ENCODE results near the gene GATAD2A.
A peak's percentile ranks its signal among the peaks of the same experiment; 100 is the strongest.
"Not testable (repeated sequence)": the region's sequence is repeated elsewhere in the genome, so short reads cannot be mapped to it uniquely, and the experiment has no call there.

GATAD2A gene, protein sequence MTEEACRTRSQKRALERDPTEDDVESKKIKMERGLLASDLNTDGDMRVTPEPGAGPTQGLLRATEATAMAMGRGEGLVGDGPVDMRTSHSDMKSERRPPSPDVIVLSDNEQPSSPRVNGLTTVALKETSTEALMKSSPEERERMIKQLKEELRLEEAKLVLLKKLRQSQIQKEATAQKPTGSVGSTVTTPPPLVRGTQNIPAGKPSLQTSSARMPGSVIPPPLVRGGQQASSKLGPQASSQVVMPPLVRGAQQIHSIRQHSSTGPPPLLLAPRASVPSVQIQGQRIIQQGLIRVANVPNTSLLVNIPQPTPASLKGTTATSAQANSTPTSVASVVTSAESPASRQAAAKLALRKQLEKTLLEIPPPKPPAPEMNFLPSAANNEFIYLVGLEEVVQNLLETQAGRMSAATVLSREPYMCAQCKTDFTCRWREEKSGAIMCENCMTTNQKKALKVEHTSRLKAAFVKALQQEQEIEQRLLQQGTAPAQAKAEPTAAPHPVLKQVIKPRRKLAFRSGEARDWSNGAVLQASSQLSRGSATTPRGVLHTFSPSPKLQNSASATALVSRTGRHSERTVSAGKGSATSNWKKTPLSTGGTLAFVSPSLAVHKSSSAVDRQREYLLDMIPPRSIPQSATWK

DNA sequence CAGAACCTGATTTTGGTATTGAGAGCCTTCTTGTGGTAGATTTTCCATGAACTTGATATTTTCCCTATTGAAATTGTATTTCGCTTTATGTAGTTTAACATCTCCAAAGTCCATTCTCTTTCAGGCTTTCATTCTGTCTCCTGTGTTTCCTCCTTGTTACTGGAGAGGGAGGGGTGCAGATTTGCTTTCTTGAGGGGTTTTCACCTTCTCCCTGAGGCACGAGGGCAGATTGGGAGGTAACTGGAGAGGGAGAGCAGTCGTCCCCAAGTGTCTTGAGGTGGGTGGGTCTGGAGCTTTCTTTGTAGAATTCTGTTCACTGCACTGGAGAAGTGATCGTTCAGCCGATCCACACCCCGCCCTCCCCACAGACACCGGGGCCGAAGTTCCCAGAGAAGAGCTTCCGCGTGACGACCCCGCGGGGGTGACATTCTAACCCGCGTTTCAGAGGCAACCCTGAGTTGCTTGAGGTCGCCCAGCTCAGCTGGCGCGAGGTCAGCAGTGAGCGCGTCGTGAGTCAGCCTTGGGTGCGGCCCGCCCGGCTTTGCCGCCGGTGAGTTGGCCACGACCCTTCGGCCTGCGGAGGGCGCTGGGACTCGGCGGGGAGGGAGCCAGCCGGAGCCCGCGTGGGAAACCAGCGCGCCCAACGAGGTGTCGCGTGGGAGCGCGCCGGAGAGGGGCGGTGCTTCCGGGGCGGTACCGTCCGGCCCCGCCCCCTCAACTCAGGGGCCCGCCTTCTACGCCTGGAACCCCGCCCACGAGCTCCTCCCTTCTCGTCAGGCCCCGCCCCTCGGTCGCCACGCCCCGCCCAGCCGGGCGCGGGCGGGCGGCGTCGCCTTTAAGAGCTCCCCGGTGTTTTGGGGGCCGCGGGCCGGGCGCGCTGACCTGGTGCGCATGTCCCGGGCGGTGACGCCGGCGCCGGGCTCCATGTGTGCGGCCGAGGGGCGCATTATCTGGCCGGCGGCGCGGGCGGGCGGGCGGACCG is at the start of gene GATAD2A:
TSS of gene GATAD2A (plus strand) at position 797 of the 982 bp plus-strand sequence. CDS start 59,671 bp downstream, outside the sequence.
- DNase-seq, result peak; percentile 95

DNA sequence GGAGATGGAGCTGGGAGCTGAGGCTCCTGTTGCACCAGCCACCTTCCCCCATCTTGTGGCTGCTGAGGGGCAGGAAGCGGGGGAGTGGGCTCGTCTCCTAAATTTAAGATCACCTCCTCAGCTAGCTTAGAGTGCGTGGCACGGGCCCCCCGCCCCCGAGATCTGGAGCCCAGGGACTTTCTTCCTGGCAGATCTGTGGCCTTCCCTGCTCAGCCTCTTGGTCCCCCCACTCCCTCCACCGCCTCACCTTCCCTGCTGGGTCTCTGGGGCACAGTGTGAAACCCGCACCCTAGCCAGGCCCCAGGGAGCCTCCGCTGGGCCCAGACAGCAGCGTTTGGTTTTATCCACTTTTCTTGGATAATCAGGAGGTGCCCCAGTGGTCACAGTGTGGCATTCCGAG is 49.0 kb upstream of the GATAD2A start:
- DNase-seq (no peak), ATAC-seq (no peak)

More for the DNA sequence above, at the start of gene GATAD2A:
- ATAC-seq, result peak; percentile 79

DNA sequence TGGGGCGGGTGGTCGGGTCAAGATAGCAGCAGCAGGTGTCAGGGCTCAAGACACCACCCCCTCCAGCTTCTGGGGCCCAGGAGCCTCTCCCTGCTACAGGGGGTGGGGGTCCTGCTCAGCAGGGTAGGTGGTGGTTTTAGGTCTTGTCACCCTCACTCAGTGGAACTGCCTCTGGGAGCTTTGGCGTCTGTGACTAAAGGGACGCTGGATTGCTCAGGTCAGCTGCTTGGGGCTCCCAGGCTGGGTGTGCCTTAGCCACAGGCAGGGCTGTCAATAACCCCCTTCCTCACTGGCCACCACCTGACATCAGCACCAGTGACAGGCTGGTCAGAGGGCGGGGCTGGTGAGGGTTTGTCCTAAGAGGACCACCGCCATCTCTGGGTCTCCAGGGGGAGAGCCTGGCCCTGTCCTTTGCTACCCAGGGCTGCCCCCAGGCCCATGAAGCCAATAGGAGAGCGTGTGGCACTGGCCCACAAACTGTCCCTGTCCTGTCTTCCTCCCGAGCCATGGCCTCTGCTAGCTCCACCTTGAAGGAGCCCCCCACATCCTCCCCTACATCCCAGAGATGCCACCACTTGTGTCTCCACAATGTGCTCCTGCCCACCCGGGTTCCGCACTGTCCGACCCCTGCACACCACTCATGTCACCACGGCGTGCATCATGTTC is 48.4 kb upstream of the GATAD2A start:
- DNase-seq, result no peak
- no peak for ATAC-seq

DNA sequence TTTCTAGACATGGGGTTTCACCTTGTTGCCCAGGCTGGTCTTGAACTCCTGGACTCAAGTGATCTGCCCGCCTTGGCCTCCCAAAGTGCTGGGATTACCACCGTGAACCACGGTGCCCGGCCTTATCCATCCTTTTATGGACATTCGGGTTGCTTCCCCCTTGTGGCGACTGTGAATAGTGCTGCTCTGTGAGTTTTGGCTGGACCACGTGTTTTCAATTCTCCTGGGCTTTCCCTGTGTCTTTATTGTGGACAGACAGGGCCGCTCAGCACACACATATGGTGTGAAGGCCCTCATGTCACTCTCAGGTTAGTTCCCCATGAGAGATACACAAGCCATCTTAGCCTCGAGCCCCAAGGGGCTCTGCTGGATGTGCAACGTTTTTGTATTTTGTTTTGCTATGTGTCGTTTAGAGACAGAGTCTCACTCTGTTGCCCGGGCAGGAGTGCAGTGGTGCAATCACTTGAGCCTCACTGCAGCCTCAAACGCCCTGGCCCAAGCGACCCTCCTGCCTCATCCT is 44.3 kb upstream of the GATAD2A start:
- DNase-seq, result peak; percentile 81
- peak; percentile 73 for ATAC-seq

DNA sequence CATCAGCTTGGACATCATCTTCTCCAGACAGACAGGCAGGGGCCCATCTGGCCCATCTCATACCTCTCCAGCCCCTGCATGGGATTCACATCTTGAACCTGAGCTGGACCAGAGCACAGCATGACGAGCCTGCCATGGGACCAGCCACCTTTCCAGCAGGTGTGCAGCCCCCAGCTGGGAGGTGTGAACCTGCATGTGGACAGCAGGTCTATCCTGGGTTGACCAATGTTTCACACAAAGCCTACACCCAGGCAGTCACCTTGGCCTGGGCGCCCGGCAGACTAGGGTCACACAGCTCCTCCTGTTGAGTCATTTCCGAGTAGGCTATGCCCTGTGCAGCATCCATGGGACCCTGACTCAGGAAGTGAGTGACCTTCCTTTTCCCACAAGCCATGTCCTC is 43.4 kb upstream of the GATAD2A start:
- no peak for ATAC-seq

DNA sequence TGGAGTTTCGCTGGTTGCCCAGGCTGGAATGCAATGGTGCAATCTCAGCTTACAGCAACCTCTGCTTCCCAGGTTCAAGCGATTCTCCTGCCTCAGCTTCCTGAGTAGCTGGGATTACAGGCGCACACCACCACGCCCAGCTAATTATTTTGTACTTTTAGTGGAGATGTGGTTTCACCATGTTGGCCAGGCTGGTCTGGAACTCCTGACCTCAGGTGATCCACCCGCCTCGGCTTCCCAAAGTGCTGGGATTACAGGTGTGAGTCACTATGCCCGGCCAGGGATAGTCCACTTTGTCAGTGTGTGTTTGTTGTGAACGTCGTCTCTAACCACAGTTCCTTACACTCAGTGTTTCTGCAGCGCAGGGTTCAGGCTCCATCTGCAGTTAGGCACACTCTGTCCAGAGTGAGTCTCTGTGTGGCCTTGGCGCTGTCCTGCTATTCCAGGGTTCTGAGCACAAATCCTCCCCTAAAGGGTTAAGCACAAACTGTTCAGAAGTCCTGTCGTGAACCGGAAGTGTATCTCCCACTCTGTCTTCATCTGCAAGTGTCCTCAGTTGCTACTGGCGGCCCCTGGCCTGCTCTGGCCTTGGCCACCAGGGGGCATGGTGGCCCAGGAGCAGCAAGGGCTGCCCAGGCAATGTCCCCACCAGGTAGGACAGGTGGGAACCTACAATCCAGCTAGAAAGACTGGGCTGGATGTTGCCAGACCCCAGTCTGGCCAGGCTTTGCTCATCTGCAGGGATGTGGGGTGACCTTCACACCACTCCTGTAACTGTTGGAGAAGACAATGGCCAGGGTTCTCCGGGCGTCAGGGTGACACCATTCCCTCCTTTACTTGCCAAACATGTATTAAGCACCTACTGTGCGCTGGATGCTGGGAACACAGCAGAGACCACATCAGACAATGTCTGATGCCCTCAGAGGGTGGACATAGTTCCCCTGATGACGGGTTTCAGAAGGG is 38.8 kb upstream of the GATAD2A start:
- DNase-seq, result peak; percentile 78
- ATAC-seq, result peak; percentile 91

More for the DNA sequence above, 43.4 kb upstream of the GATAD2A start:
- no peak for DNase-seq

DNA sequence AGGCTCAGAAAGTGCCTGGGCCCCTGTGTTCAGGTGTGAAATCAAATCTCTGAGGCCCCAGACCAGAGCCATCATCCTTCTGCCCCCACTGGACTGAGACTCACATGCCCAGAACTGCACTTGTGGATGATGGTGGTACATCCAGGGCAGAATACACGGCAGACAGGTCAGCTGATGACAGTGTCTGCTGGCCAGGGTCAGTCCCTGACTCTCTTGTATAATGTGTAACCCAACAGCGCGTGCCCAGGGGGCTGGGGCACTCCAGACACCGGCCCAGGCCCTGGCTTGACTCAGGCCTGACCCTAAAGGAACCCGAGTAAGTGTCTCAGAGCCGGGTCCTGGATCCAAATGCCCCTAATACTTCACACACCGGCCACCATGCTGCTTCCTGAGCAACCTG is 37.4 kb upstream of the GATAD2A start:
- no peak for DNase-seq
- ATAC-seq, result no peak

DNA sequence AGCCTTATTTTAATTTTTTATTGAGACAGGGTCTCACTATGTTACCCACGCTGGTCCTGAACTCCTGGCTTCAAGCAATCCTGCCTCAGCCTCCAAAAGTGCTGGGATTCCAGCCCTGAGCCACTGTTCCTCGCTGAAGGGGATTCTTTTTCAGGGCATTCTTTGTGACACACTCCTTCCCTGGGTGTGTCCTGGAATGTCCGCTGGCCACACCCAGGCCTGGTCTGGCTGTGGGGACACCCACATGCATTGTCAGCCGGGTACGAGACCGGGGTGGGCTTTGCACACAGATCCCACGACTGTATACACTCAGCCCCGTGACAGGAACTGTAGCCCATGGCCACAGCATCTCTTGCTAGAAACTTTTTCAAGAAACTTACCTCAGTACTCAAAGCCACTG is 34.4 kb upstream of the GATAD2A start:
- no peak for DNase-seq
- no peak for ATAC-seq

DNA sequence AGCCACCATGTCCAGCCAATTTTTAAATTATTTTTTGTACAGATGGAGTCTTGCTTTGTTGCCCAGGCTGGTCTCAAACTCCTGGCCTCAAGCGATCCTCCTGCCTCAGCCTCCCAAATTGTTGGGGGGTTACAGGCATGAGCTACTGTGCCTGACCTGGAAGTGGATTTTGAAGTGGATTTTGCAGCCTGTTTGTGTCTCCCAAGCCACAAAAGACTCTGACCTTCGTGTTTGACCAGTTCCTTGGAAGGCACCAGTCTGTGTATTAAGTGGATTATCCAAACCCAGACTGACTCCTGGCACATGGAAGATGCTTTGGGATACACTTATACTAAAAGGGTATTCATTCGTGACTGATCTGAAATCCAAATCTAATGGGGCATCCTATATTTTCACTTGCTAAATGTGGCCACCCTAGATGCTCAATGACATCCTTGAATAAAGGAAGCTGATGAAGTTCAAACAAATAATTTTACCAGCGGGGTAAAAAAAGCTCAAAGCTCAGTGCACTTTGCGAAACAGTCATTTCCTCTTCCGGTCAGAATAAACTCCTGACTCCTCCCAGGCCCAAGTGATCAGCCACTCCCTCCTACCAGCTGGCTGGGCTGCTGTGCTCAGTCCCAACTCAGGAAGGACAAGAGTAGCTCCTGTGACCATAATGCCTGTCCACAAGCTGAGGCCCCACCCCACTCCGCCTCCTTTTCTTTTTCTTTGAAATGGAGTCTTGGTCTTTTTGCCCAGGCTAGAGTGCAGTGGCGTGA is 32.6 kb upstream of the GATAD2A start:
- DNase-seq, result peak; percentile 47
- peak; percentile 95 for ATAC-seq

DNA sequence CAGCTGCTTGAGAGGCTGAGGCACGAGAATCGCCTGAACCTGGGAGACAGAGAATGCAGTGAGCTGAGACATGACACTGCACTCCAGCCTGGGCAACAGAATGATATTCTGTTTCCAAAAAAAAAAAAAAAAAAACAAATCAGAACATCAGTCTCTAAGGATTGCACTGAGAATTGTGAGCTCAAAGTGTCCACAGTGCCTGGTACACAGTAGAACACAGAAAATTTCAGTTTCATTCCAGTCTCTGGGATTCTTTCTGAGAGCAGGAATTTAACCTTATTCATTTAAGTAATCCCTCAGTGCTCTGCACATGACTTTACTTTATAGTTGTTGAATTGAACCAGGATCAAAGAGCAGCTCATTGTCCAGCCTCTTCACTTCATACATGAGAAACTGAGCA is 25.9 kb upstream of the GATAD2A start:
- no peak for ATAC-seq
- DNase-seq, result no peak

DNA sequence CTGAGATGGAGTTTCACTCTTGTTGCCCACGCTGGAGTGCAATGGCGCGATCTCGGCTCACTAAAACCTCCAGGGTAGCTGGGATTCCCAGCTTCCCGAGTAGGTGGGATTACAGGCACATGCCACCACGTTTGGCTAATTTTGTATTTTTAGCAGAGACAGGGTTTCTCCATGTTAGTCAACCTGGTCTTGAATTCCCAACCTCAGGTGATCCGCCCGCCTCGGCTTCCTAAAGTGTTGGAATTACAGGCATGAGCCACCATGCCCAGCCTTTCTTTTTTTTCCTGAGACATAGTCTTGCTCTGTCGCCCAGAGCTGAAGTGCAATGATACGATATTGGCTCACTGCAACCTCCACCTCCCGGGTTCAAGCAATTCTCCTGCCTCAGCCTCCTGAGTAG is 25.2 kb upstream of the GATAD2A start:
- not testable (repeated sequence) for DNase-seq, ATAC-seq

DNA sequence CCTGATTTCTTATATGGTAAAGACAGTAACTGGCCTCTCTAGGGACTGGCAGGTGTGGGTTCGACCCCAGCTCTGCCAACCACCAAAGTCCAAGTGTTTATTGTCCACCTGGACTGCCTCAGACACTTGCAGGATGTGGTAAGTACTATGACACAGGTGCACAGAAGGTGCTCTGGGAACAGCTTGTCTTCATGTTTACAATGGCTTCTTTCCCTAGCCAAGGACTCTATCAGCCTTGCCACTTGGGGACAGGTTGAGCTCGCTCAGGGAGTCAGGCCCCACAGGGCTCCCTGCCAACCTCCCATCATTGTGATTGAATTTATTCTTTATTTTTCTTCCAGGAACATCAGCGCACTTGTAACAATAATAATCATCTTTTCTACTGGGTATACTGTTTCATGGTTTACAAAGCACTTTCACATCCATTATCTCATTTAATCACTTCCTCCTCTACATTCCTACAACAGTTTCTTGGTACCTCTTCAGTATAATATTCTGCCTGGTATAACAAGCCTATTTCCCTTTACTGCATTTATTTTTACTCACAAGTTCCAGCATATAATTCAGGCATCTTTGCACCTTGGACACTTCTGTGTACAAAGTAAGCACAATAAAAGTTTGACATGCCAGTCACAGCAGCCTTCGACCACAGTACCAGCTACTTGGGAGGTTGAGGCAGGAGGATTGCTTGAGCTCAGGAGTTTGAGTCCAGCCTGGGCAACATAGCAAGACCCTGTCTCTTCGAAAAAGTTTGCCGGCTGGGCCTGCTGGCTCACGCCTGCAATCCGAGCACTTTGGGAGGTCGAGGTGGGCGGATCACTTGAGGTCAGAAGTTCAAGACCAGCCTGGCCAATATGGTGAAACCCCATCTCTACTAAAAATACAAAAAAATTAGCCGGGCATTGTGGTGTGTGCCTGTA is 24.2 kb upstream of the GATAD2A start:
- ATAC-seq, result no peak

DNA sequence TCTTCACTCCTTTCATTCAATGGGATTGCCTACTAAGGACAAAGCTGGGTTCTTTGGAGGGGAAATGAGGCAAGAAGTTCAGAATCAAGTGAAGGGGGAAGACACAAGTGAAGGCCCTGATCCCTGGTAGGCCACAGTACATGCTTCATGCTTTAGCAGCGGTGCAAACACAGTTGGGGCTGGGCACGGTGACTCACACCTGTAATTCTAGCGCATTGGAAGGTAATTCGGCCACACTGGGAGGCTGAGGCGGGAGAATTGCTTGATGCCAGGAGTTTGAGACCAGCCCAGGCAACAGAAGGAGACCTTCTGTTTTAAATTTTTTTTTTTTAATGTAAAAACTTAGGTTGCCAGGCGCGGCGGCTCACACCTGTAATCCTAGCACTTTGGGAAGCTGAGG is 23.4 kb upstream of the GATAD2A start:
- DNase-seq (no peak), ATAC-seq (no peak)

More for the DNA sequence above, 24.2 kb upstream of the GATAD2A start:
- no peak for DNase-seq

DNA sequence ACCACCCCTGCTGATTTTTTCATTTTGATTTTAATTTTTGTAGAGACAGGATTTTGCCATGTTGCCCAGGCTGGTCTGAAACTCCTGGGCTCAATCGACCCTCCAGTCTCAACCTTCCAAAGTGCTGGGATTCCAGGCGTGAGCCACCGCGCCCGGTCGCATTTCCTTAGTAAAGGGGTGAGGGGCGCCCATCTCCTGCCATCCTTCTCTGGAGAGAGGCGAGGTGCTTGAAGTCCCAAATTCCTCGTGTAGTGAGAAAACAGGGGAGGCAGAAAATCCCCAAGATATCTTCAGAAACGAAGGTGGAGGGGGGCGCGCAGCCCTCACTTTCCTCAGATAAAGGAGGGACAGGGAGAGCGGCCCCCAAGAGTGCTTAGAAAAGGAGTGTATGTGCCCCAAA is 21.0 kb upstream of the GATAD2A start:
- ATAC-seq (no peak), DNase-seq (no peak)

DNA sequence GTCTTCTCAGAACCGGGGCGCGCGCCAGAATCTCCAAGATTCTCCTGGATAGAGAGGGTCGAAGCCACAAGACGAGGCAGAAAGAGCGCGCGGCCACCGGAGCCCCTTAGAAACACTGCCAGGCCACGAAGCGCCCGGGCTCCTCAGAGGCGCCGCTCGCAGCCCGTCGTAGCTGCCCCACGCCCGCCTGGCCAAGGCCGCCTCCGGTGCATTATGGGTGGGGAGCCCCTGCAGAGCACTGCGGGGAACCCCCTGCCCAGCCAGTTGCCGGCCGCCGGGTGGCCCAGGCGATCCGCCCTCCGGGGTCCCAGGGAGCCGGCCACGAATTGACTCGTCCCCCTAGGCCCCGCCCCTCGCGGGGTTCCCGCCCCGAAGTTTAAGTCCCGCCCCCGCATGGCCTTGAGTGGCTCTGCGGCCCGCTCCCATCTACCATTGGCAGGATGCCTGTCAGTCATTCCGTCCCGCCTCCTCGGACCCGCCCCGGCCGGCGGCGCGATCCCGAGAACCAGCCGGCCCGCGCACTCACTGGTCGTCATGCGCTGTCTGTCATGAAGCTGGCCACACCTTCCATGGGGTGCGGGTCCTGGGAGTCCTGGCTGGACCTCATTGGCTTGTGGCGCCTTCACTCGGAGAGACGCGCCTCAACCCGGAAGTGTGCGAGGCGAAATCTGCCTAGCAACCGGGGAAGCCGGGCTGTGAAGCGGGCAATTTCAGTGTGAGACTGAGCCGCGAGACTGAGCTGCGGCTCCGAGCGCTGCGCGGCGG is 20.2 kb upstream of the GATAD2A start:
- ATAC-seq, result peak; percentile 95
- DNase-seq, result peak; percentile 100

DNA sequence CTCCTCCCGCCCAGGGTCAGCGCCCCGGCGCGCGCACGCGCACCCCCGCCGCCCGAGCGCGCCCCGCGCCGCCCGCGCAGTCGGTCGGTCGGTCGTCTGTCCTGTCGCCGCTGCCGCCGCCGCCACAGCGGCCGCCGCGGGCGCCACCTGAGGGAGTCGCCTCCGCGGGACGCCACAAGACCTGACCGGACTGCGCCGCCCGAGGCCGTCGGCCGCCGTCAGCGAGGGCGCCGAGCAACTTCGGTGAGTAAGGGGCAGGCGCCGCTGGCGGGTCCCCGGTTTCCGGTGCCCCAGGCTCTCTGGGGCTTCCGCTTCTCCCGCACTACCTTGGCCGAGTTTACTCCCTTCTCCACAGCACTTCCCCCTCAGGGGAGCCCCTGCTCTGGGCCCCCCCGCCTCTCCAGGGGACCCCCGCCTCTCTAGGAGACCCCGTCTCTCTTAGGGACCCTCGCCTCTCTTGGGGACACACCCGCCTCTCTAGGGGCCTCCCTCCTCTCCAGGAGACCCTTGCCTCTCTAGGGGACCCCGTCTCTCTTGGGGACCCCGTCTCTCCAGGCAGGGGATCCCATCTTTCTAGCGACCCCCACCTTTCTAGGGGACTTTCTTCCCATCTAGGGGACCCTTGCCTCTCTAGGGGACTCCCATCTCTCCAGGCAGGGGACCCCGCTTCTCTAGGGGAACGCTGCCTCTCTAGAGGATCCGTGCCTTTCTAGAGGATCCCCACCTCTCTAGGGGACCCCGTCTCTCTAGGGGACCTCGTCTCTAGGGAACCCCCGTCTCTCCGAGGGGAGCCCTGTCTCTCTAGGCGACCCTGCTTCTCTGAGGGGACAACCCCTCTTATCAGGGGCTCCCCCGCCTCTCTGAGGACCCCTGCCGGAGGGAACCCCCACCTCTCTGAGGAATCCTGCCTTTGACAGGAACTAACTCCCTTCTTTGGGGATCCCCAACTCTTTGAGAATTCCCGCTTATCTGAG is 19.3 kb upstream of the GATAD2A start:
- peak; percentile 15 for ATAC-seq
- DNase-seq, result peak; percentile 67

Data from stimulated activated naive CD8-positive, alpha-beta T cell treated with anti-CD3 and anti-CD28 coated beads, Interleukin-15, Interleukin-2, amounts not matched to agents 100 U/mL and 50 U/mL, for 24 hours (primary cell).